ENCODE results near the gene ADAM11.

Gene ADAM11

GRCh38 chr17:44775838-44776621 is 17.2 kb downstream of the ADAM11 start:
- DNase-seq = peak; percentile 82

- no peak for DNase-seq
These were observed 18.0 kb downstream of the ADAM11 start for GRCh38 chr17:44776628-44777393.

DNA sequence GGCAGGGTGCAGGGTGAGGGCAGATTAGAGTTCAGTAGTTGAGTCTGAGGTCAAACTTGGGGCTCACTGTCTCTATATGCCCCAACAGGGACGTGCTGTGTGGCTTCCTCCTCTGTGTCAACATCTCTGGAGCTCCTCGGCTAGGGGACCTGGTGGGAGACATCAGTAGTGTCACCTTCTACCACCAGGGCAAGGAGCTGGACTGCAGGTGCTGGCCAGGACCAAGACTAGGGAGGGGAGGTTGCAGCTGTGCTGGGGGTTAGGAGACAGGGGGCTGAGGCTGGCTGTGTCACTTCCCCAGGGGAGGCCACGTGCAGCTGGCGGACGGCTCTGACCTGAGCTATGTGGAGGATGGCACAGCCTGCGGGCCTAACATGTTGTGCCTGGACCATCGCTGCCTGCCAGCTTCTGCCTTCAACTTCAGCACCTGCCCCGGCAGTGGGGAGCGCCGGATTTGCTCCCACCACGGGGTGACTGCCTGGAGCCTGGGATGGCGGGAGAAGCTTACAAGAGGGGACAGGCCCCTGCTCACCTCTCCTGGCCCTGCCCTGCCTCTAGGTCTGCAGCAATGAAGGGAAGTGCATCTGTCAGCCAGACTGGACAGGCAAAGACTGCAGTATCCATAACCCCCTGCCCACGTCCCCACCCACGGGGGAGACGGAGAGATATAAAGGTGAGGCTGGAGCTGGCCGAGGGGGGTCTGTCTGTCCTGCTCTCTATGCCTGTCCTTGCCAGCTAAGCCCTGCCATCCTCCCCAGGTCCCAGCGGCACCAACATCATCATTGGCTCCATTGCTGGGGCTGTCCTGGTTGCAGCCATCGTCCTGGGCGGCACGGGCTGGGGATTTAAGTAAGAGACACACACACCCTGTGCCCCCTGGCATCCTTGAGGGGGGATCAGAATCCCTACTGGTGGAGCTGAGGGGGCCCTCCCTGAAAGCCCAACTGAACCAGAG is 18.9 kb downstream of the ADAM11 start:
- no peak for DNase-seq

- DNase-seq = no peak
These were observed 19.9 kb downstream of the ADAM11 start for GRCh38 chr17:44778656-44779210.

GRCh38 chr17:44779211-44780025 is 20.6 kb downstream of the ADAM11 start:
- peak; percentile 28 for DNase-seq

- no peak for DNase-seq
These were observed 21.4 kb downstream of the ADAM11 start for GRCh38 chr17:44780161-44780560.

- no peak for DNase-seq
These were observed 22.2 kb downstream of the ADAM11 start for GRCh38 chr17:44780845-44781480.

- DNase-seq = no peak
These were observed 22.9 kb downstream of the ADAM11 start for GRCh38 chr17:44781551-44782325.

GRCh38 chr17:44782326-44782850 is 23.6 kb downstream of the ADAM11 start:
- DNase-seq = no peak

DNA sequence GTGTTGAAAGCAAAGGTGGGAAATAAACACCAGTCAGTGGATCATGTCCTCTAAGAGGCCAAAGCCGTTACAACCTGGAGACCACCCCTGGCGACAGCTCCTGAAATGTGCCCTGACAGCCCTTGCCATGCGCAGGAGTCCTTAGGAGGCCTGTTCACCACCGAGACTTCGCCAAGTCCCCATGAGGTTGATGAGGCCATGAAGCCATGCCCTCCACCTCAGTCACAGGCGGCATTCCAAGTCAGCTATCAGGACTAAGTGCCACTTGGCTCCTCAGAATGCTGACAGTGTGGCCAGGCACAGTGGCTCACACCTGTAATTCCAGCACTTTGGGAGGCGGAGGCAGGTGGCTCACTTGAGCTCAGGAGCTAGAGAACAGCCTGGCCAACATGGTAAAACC is 27.1 kb downstream of the ADAM11 start:
- DNase-seq = peak; percentile 81

GRCh38 chr17:44786551-44787081 is 27.8 kb downstream of the ADAM11 start:
- peak; percentile 74 for DNase-seq

DNA sequence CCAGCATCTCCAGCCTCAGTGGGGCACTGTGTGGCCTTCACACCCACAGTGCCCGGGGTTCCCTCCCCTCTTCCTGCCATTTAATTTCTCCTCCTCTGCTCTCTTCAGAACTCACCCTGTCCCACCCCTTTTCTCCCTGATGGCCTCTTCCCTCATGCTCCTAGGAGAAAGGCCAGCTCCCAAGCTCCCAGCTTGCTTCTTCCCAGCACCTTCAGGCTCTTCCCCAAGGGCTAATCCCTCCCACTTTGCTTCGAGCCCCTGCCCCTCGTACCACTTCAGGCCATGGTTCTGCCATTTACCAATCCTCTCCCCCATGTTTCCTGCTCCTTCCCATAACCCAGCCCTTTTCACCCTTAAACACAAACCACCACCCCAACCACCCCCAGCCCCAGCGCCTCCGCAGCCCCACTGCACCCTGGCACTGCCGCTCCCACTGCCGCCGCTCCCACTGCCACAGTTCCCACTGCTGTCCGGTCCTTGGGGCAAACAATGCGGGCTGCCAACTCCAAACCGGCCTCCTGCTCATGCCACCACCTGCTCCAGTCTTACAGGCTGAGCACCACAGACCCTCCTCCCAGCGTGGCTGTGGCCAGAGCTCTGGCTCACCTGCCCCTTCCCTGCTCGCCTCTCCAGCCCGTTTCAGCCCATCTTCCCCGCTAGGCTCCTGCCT is 28.6 kb downstream of the ADAM11 start:
- DNase-seq = peak; percentile 25

DNA sequence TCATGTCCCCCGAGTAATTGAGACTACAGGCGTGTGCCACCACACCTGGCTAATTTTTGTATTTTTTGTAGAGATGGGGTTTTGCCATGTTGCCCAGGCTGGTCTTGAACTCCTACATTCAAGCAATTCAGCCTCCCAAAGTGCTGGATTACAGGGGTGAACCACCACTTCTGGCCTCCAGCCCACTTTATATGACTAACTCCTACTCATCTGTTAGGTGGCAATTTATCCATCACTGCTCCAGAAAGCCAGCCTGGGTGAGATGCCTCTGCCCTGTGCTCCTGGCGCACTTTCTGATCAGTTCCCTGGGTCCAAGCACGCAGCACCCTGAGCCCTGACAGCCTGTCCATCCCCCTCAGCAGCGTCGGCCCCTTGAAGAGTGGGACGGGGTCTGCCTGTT is 29.4 kb downstream of the ADAM11 start:
- no peak for DNase-seq

DNA sequence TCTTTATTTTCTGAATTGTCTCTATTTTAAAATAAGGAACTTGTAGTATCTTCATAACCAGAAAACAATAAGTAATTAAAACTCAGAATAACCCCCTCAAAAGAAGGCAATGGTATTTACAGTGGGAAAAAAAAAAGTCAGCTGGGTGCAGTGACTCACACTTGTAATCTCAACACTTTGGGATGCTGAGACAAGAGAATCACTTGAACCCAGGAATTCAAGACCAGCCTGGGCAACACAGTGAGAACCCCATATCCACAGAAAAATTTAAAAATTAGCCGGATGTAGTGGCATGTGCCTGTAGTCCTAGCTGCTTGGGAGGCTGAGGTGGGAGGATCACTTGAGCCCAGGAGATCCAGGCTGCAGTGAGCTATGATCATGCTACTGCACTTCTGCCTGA is 33.5 kb downstream of the ADAM11 start:
- no peak for DNase-seq

DNA sequence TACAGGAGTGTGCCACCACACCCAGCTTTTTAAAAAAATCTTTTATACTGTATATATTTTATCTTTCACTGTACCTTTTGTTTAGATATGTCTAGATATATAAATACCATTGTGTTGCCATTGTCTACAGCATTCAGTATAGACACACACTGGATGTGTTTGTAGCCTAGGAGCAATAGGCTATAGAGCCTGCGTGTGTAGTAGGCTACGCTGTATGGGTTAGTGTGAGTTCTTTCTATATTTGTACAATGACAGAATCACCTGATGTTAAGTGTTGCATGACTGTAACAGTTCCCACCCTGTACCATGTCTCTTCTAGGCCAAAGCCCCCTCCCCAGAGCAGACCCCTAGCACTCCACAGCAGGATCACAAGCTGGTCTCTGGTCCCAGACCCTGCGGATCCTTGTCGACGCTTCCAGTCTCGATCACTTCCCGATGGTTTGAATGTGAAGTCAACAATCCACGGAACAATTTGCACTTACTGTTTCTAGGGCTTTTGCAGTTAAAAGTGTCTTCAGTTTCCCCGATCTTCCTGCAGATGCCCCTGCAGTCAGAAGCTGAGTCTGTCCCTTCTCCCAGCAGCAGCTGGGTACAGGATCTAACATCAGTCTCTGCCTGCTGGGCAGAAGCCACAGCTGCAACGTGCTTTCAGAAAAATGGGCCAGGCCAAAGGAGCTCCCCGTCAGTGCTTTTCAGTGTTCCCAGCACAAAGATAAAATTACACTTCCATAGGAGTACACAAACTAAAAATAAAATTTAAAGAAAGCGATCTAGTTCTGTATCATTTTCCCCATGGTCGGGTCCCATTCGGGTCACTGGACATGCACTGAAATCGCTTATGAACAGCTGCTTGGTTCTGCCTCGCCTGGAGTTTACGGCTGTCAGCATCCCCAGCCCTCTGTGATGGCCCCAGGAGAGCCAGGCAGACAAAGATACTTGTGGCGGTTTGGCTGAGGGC is 35.4 kb downstream of the ADAM11 start:
- DNase-seq = no peak

DNA sequence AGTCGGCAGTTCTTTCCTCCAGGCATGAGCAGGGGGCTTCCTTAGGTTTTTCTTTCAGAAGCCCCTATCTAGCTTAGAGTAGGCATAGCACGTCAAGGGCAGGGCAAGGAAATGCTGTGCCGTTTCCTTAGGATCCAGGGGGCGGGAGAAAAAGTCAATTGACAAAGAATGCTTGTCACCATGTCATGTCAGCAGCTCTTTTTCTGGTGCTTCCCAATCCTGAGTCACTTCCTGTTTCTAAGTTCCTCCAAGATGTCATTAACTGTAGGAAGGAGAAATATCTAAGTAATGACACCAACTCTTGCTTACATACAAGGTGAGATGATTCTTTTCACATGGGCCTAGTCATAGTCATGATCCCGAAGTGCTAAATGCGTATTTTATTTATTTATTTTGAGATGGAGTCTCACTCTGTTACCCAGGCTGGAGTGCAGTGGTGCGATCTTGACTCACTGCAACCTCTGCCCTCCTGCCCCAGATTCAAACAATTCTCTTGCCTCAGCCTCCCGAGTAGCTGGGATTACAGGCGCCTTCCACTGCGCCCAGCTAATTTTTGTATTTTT is 36.1 kb downstream of the ADAM11 start:
- DNase-seq = no peak

DNA sequence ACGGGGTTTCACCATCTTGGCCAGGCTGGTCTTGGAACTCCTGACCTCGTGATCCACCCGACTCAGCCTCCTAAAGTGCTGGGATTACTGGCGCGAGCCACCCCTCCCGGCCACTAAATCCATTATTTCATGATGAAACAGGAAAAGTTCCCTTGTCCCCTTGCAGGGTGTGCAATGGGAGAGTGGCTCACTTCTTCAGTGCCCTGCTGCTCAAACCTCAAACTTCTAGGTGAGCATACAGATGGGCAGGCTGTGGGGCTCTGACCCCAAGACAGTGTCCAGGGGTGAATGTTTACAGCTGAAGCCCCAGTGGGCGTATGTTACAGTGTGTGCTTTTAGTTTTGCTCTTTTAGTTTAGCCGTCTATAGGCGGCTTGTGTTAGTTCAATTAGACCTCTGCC is 36.6 kb downstream of the ADAM11 start:
- no peak for DNase-seq

GRCh38 chr17:44795928-44796327 is 37.1 kb downstream of the ADAM11 start:
- DNase-seq = no peak

Measured in DMS79 treated with DMSO at 0.1 percent for 48 hours (cell line).